NT2/D1 (cell line): ENCODE results near the gene KLHL29.

Experiments used
- SUZ12 ChIP-seq: IDR thresholded peaks from 2 replicates; pipeline ENCODE4 v1.6.1; 2011; ENCODE audit not compliant: insufficient read length, insufficient read depth; ENCODE audit errors: extremely low read depth
- YY1 ChIP-seq: IDR thresholded peaks from 2 replicates; pipeline ENCODE4 v1.6.1; 2011; ENCODE audit not compliant: insufficient read length, insufficient read depth
- ZNF274 ChIP-seq: IDR thresholded peaks from 2 replicates; pipeline ENCODE4 v1.6.1; 2011; ENCODE audit warnings: mild to moderate bottlenecking, low read depth, low read length

GRCh38 chr2:23545811-23546210 lies 160.8 kb downstream of the KLHL29 start:
- TF ChIP-seq ZNF274 (no peak), YY1 (no peak), SUZ12 (no peak)
